ENCODE results near the gene PCDH1. TPM values are rescaled to one million over a fixed set of nuclear protein-coding genes. Genes with fewer than 3 reads are reported as not detected.

PCDH1 gene
- total and polyA plus RNA-seq, 2 donors (not counting 3 experiments of a cell fraction or from before 2014, with no cell fraction given) = 113 to 136 TPM

- intact Hi-C loops (cut with micrococcal nuclease) (loop anchor here (1.0 to 5.0 kb wide), 3 partner anchors 28 to 71 kb away; no protein-coding TSS in a partner anchor), dilution Hi-C loops (cut with MboI; ENCODE audit: extremely low pct_ligation_motif_present, low sequenced_read_pairs) (loop anchor here (25.0 kb wide), 1 partner anchor 140 kb away; no protein-coding TSS in a partner anchor)
- Histone ChIP-seq H3K9ac (replicated peaks; ENCODE audit: extremely low read depth, insufficient read depth, low read length) (peak overlapping the region; percentile 68), H3K9me3 (replicated peaks; ENCODE audit: control insufficient read depth, insufficient read depth, low read length) (no peaks in the 10 kb centered on the region), H3K4me3 (replicated peaks in 1 of 3; ENCODE audit: insufficient read depth in 1 of 3, low read depth in 1 of 3, low read length in 3 of 3) (peak overlapping the region; percentile 32 to 65 (median 59)), H3K4me1 (ENCODE audit: control insufficient read depth, extremely low read depth, insufficient read depth, low read length) (peaks cover 24% of the 10 kb centered on the region), H4K20me1 (replicated peaks; ENCODE audit: control insufficient read depth, extremely low read depth, insufficient read depth, low read length) (no peaks in the 10 kb centered on the region), H3K4me2 (ENCODE audit: insufficient read depth, low read length) (peak overlapping the region; percentile 71), H3K27ac (ENCODE audit: insufficient read depth, low read depth, low read length) (peak overlapping the region; percentile 10), H3K27me3 (ENCODE audit: control insufficient read depth in 2 of 2, insufficient read depth in 2 of 2, low read length in 2 of 2) (peaks cover 19 to 20% of the 10 kb centered on the region in 2 experiments), H2AFZ (ENCODE audit: low read depth, low read length) (no peak overlapping the region), H3K79me2 (ENCODE audit: control insufficient read depth, insufficient read depth, low read length) (peaks cover 49% of the 10 kb centered on the region), H3K36me3 (ENCODE audit: control insufficient read depth in 2 of 2, extremely low read depth in 1 of 2, insufficient read depth in 2 of 2, low read length in 2 of 2) (no peaks in the 10 kb centered on the region), H3K9me1 (replicated peaks; ENCODE audit: control insufficient read depth, extremely low read depth, insufficient read depth, low read length) (no peaks in the 10 kb centered on the region)
- BruUV-seq (replicated peaks) = TSS peak; percentile 67
- FAIRE-seq (peak; percentile 43), DNase-seq (ENCODE audit: low read depth, low spot score) (peak; percentile 59)
- CTCF ChIA-PET = interaction anchor here (0.7 to 8.4 kb wide), 22 partner anchors 19 to 213 kb away, joined by 3 to 233 read pairs (median 12); partner anchors contain the start of genes DELE1 and PCDH12
- POLR2A ChIA-PET = interaction anchor here (0.7 to 0.9 kb wide), 3 partner anchors 184 to 213 kb away, joined by 3 to 5 read pairs (median 4); no protein-coding TSS in a partner anchor
- TF ChIP-seq POLR2A (IDR thresholded peaks at IDR 0.05; ENCODE audit: low read depth, low read length) = peak; percentile 19
- TF ChIP-seq MYC (IDR thresholded peaks at IDR 0.05; ENCODE audit: low read depth, low read length) = no peak
- TF ChIP-seq POLR2AphosphoS5 (IDR thresholded peaks at IDR 0.05; ENCODE audit: insufficient read depth, low read depth, low read length) = no peak
- TF ChIP-seq CTCF (IDR thresholded peaks at IDR 0.05; ENCODE audit: extremely low read depth in 1 of 2, insufficient read depth in 1 of 2, low read depth in 1 of 2, low read length in 2 of 2) = no peak
Measured at GRCh38 chr5:141877356-141878185, 639 bp downstream of the PCDH1 start.
